ENCODE data around the gene PROC. TPM values are rescaled to one million over a fixed set of nuclear protein-coding genes. Genes with fewer than 3 reads are reported as not detected.

PROC gene
- total RNA-seq, 1 experiment from 2014 or later = not detected

GRCh38 chr2:127398239-127398590, 20.0 kb upstream of the PROC start:
- DNase-seq (ENCODE audit: low read depth, low spot score) = peak; percentile 81
- peak overlapping the region; percentile 56 for H3K4me2 ChIP-seq (ENCODE audit: low read length)
- H3K9me2 ChIP-seq (ENCODE audit: insufficient read depth) = no peaks in the 10 kb centered on the region
- intact Hi-C loops (cut with micrococcal nuclease) = no loop called here
- ChIA-PET POLR2A (no interaction called here), CTCF (no interaction called here), RAD21 (ENCODE audit: low non-redundant PET in 1 of 2, low total read pairs in 2 of 2, uncharacterized antibody in 2 of 2, unreplicated experiment in 2 of 2) (interaction anchor here in 1 of 2 experiments (1.2 kb wide), 1 partner anchor 27 kb away, joined by 3 read pairs; no protein-coding TSS in a partner anchor)
- no peaks in the 10 kb centered on the region for H3K79me2 ChIP-seq (ENCODE audit: insufficient read depth, low read length)
- peaks cover 3% of the 10 kb centered on the region; the same call in 1 of the 2 replicates for H4K20me1 ChIP-seq (ENCODE audit: insufficient read depth)
- no TSS peak for BruUV-seq (replicated peaks)
- no peak overlapping the region for H3K9ac ChIP-seq (ENCODE audit: low read length)
- H2AFZ ChIP-seq (ENCODE audit: low read depth, low read length, poor library complexity, severe bottlenecking) = no peak overlapping the region
- H3K27me3 ChIP-seq (ENCODE audit: insufficient read depth, low read length) = peaks cover 36% of the 10 kb centered on the region
- peaks cover 12 to 19% of the 10 kb centered on the region in 2 experiments; a peak in 3 of 4 replicates for H3K4me1 ChIP-seq (ENCODE audit: control insufficient read depth in 1 of 2, insufficient read depth in 2 of 2, low read length in 2 of 2)
- H3K27ac ChIP-seq (ENCODE audit: low read depth, low read length) = no peak overlapping the region; the same call in 1 of the 2 replicates
- peak; percentile 95 for ATAC-seq
- no peaks in the 10 kb centered on the region for H3K9me3 ChIP-seq (ENCODE audit: control insufficient read depth in 1 of 2, insufficient read depth in 1 of 2, low read depth in 1 of 2, low read length in 2 of 2)
- TF ChIP-seq CBX3 (IDR thresholded peaks at IDR 0.05; ENCODE audit: low read depth) (peak; percentile 68; the same call in 1 of the 2 replicates), SP1 (IDR thresholded peaks at IDR 0.05; ENCODE audit: low read depth) (peak; percentile 61; the same call in 1 of the 2 replicates), ELF1 (IDR thresholded peaks at IDR 0.05; ENCODE audit: borderline replicate concordance, low read depth) (no peak), ZFX (IDR thresholded peaks at IDR 0.05) (no peak), JUND (IDR thresholded peaks at IDR 0.05) (peak; percentile 84), FOSL1 (IDR thresholded peaks at IDR 0.05; ENCODE audit: low read depth) (peak; percentile 78), YY1 (IDR thresholded peaks at IDR 0.05; ENCODE audit: extremely low read depth, insufficient replicate concordance, low read depth, low read length) (peak; percentile 16), CTCF (IDR thresholded peaks at IDR 0.05 in 2 of 3, conservative IDR thresholded peaks at IDR 0.05 in 1 of 3; ENCODE audit: borderline replicate concordance in 1 of 3, insufficient read depth in 1 of 3, low read depth in 2 of 3, low read length in 2 of 3) (no peak), POLR2AphosphoS5 (IDR thresholded peaks at IDR 0.05; ENCODE audit: low read depth, low read length) (peak; percentile 47), CEBPB (IDR thresholded peaks at IDR 0.05; ENCODE audit: low read depth) (no peak), TCF7L2 (IDR thresholded peaks at IDR 0.05; ENCODE audit: borderline replicate concordance, extremely low read depth, insufficient read depth, insufficient read length) (peak; percentile 55), EZH2 (IDR thresholded peaks at IDR 0.05) (no peak)
- TF ChIP-seq, protein P1, sequence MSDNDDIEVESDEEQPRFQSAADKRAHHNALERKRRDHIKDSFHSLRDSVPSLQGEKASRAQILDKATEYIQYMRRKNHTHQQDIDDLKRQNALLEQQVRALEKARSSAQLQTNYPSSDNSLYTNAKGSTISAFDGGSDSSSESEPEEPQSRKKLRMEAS (IDR thresholded peaks at IDR 0.05) = peak; percentile 57
- H3K36me3 ChIP-seq (ENCODE audit: control insufficient read depth in 1 of 2, insufficient read depth in 2 of 2, low read length in 2 of 2) = no peaks in the 10 kb centered on the region
- no peak overlapping the region for H3K4me3 ChIP-seq (replicated peaks in 1 of 2; ENCODE audit: low read depth in 1 of 2, low read length in 2 of 2)

Data from HCT116 (cell line).